Parathyroid adenoma (tissue), 2 donors: ENCODE data around the gene TMED1.

Experiments used
- H2AFZ ChIP-seq: fragments of 300-600 bp; sonication (generic); one replicate; pipeline ENCODE4 v1.7.0; 2017; ENCODE audit warnings: antibody characterized with exemption, mild to moderate bottlenecking
- H3K27ac ChIP-seq: fragments of 300-600 bp; sonication (generic); one replicate; pipeline ENCODE4 v1.7.0; 2017
- H3K27me3 ChIP-seq: fragments of 300-600 bp; sonication (generic); one replicate; pipeline ENCODE4 v1.7.0; 2017; ENCODE audit warnings: low read length; ENCODE audit not compliant: control insufficient read depth, insufficient read depth
- H3K36me3 ChIP-seq: fragments of 300-600 bp; sonication (generic); one replicate; pipeline ENCODE4 v1.7.0; 2017; ENCODE audit warnings: low read length; ENCODE audit not compliant: control insufficient read depth, insufficient read depth
- H3K4me1 ChIP-seq: fragments of 300-600 bp; sonication (generic); one replicate; pipeline ENCODE4 v1.7.0; 2017; ENCODE audit warnings: control low read depth
- H3K4me2 ChIP-seq: fragments of 300-600 bp; sonication (generic); one replicate; pipeline ENCODE4 v1.7.0; 2017; ENCODE audit warnings: low read length
- H3K4me3 ChIP-seq: fragments of 300-600 bp; sonication (generic); one replicate; pipeline ENCODE4 v1.7.0; 2017; ENCODE audit warnings: low read depth, low read length
- H3K79me2 ChIP-seq: fragments of 300-600 bp; sonication (generic); one replicate; pipeline ENCODE4 v1.7.0; 2017; ENCODE audit warnings: control low read depth
- H3K9ac ChIP-seq: fragments of 300-600 bp; sonication (generic); one replicate; pipeline ENCODE4 v1.7.0; 2017; ENCODE audit warnings: mild to moderate bottlenecking
- H3K9me3 ChIP-seq: fragments of 300-600 bp; sonication (generic); one replicate; pipeline ENCODE4 v1.7.0; 2017; ENCODE audit warnings: low read length; ENCODE audit not compliant: control insufficient read depth
- TF ChIP-seq, protein P1 (sequence below): fragments of 300-600 bp; sonication (generic); IDR thresholded peaks from one replicate; pipeline ENCODE4 v1.7.0; 2017; ENCODE audit warnings: antibody characterized with exemption, mild to moderate bottlenecking
- donor health status: primary hyperparathyroidism.

TMED1 gene

DNA sequence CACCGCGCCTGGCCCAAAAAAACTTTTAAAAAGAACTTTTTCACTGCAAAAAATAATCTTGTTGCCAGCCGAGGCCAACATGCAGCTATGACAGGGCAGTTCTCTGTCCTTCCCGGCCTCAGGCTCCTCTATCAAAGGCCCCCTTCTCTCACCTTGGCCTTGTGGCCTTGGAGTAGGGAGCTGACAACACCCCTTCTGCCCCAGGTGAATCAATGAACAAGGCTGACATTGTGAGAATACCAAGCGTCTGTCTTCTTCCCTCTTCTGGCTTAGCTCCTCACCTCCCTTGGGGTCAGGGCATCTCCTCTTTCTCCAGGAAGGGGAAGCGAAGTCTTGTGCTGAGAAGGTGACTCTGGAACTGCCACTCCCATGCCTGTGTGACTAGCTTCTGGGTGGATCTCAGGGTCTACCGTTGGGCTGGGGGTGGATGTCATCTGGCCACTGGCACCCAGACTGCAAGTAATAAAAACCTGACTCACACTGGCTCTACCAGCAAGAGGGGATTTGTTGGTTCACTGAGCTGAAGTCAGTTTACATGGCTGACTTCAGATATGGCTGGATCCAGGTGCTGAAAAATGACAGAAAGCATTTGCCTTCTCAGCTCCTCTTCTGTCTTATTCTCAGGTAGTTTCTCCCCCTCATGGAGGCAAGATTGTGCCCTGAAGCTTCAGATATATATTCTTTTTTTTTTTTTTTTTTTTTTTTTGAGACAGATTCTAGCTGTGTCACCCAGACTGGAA lies 18.5 kb upstream of the TMED1 start:
- H3K27me3 ChIP-seq: no peaks in the 10 kb centered on the region
- H3K9me3 ChIP-seq: no peaks in the 10 kb centered on the region
- no peak overlapping the region for H2AFZ ChIP-seq
- H3K36me3 ChIP-seq: no peaks in the 10 kb centered on the region
- H3K4me3 ChIP-seq: no peak overlapping the region
- TF ChIP-seq, protein P1, sequence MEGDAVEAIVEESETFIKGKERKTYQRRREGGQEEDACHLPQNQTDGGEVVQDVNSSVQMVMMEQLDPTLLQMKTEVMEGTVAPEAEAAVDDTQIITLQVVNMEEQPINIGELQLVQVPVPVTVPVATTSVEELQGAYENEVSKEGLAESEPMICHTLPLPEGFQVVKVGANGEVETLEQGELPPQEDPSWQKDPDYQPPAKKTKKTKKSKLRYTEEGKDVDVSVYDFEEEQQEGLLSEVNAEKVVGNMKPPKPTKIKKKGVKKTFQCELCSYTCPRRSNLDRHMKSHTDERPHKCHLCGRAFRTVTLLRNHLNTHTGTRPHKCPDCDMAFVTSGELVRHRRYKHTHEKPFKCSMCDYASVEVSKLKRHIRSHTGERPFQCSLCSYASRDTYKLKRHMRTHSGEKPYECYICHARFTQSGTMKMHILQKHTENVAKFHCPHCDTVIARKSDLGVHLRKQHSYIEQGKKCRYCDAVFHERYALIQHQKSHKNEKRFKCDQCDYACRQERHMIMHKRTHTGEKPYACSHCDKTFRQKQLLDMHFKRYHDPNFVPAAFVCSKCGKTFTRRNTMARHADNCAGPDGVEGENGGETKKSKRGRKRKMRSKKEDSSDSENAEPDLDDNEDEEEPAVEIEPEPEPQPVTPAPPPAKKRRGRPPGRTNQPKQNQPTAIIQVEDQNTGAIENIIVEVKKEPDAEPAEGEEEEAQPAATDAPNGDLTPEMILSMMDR: no peak
- H3K4me2 ChIP-seq: no peak overlapping the region
- no peaks in the 10 kb centered on the region for H3K4me1 ChIP-seq
- no peak overlapping the region for H3K27ac ChIP-seq
- no peaks in the 10 kb centered on the region for H3K79me2 ChIP-seq
- no peak overlapping the region for H3K9ac ChIP-seq

DNA sequence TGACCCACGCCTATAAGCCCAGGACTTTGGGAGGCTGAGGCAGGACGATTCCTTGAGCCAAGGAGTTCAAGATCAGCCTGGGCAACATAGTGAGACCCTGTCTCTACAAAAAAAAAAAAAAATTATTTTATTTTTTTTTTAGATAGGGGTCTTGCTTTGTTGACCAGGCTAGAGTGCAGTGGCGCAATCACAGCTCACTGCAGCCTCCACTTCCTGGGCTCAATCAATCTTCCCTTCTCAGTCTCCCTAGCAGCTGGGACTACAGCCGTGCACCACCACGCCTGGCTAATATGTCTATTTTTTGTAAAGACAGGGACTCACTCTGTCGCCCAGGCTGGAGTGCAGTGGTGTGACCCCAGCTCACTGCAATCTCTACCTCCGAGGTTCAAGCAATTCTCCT lies 16.9 kb upstream of the TMED1 start:
- Histone ChIP-seq H3K36me3 (no peaks in the 10 kb centered on the region), H3K4me3 (no peak overlapping the region), H3K9ac (no peak overlapping the region), H2AFZ (no peak overlapping the region), H3K4me1 (no peaks in the 10 kb centered on the region), H3K4me2 (no peak overlapping the region), H3K9me3 (no peaks in the 10 kb centered on the region), H3K27ac (no peak overlapping the region), H3K79me2 (no peaks in the 10 kb centered on the region), H3K27me3 (no peaks in the 10 kb centered on the region)
- TF ChIP-seq, protein P1: no peak

DNA sequence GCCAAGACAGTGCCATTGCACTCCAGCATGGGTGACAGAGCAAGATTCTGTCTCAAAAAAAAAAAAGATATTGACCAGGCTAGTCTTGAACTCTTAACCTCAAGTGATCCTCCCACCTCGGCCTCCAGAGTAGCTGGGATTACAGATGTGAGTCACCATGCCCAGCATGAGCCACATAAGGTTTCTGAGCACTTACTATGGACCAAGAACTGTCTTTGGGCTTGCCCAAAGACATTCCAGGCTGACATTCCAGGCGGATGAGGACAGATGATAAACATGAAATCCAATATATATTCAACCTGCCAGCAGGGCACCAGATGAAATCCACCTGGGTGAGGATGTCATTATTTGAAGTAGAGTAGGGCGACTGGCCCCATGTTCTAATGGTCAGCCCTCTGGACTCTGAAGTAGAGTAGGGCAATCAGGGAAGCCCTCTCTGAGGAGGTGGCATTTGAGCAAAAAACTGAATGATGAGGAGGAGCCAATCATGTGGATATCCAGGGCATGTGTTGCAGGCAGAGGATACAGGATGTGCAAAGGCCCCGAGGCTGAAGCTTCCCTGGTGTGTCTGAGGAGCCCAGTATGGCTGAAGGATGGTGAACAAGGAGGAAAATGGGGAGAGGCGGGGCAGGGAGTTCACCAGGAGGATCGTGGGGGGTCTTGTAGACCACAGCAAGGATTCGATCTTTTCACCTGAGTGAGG lies 16.2 kb upstream of the TMED1 start:
- Histone ChIP-seq H3K9ac (no peak overlapping the region), H3K27me3 (no peaks in the 10 kb centered on the region), H3K9me3 (no peaks in the 10 kb centered on the region), H3K4me3 (no peak overlapping the region), H2AFZ (no peak overlapping the region), H3K27ac (no peak overlapping the region), H3K4me1 (no peaks in the 10 kb centered on the region), H3K4me2 (no peak overlapping the region), H3K36me3 (no peaks in the 10 kb centered on the region), H3K79me2 (no peaks in the 10 kb centered on the region)
- TF ChIP-seq, protein P1: no peak

DNA sequence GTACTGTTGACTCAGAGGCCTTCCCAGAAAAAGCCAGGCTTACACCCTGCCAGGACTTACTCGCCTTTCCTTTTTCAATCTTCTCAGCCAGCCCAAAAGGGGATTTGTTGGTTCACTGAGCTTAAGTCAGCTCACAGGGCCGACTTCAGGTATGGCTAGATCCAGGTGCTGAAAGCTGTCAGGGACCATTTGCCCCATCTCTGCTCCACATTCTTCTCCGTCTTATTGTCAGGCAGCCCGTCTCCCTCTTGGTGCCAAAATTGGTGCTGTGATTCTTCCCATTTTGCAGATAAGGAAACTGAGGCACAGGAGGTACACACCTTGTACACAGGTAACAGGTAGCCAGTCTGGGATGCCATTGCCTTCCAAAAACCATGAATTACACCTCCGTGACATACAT lies 14.6 kb upstream of the TMED1 start:
- no peak overlapping the region for H3K4me2 ChIP-seq
- H3K9ac ChIP-seq: no peak overlapping the region
- H3K27me3 ChIP-seq: no peaks in the 10 kb centered on the region
- H3K36me3 ChIP-seq: no peaks in the 10 kb centered on the region
- TF ChIP-seq, protein P1: no peak
- H3K27ac ChIP-seq: no peak overlapping the region
- H3K79me2 ChIP-seq: no peaks in the 10 kb centered on the region
- no peak overlapping the region for H2AFZ ChIP-seq
- no peak overlapping the region for H3K4me3 ChIP-seq
- no peaks in the 10 kb centered on the region for H3K4me1 ChIP-seq
- no peaks in the 10 kb centered on the region for H3K9me3 ChIP-seq
